ENCODE measurements around the gene ARX.

The ARX gene

GRCh38 chrX:25001808-25002660 lies 13.7 kb downstream of the ARX start:
- no peak for DNase-seq (ENCODE audit: low read depth in 3 of 3, low spot score in 1 of 3)

GRCh38 chrX:24999511-24999910 lies 16.3 kb downstream of the ARX start:
- no peak for DNase-seq (ENCODE audit: low read depth in 3 of 3, low spot score in 1 of 3)

GRCh38 chrX:24996096-24996709 lies 19.6 kb downstream of the ARX start:
- no peak for DNase-seq (ENCODE audit: low read depth in 3 of 3, low spot score in 1 of 3)

- no peak for DNase-seq (ENCODE audit: low read depth in 3 of 3, low spot score in 1 of 3)
These were observed 21.9 kb downstream of the ARX start for GRCh38 chrX:24993879-24994278.

GRCh38 chrX:24990535-24990934 lies 25.2 kb downstream of the ARX start:
- DNase-seq (ENCODE audit: low read depth in 3 of 3, low spot score in 1 of 3) = no peak

- no peak for DNase-seq (ENCODE audit: low read depth in 3 of 3, low spot score in 1 of 3)
These were observed 27.5 kb downstream of the ARX start for GRCh38 chrX:24988314-24988713.

- no peak for DNase-seq (ENCODE audit: low read depth in 3 of 3, low spot score in 1 of 3)
These were observed 28.0 kb downstream of the ARX start for GRCh38 chrX:24987731-24988130.

- DNase-seq (ENCODE audit: low read depth in 3 of 3, low spot score in 1 of 3) = no peak
These were observed 30.6 kb downstream of the ARX start for GRCh38 chrX:24985120-24985519.

GRCh38 chrX:24983931-24984330 lies 31.8 kb downstream of the ARX start:
- DNase-seq (ENCODE audit: low read depth in 3 of 3, low spot score in 1 of 3) = no peak

- no peak for DNase-seq (ENCODE audit: low read depth in 3 of 3, low spot score in 1 of 3)
These were observed 33.3 kb downstream of the ARX start for GRCh38 chrX:24982306-24982965.

GRCh38 chrX:24981030-24981429 lies 34.7 kb downstream of the ARX start:
- no peak for DNase-seq (ENCODE audit: low read depth in 3 of 3, low spot score in 1 of 3)

- no peak for DNase-seq (ENCODE audit: low read depth in 3 of 3, low spot score in 1 of 3)
These were observed 36.7 kb downstream of the ARX start for GRCh38 chrX:24979081-24979480.

- DNase-seq (ENCODE audit: low read depth in 3 of 3, low spot score in 1 of 3) = no peak
These were observed 46.0 kb downstream of the ARX start for GRCh38 chrX:24969812-24970211.

GRCh38 chrX:24965372-24965771 lies 50.4 kb downstream of the ARX start:
- no peak for DNase-seq (ENCODE audit: low read depth in 3 of 3, low spot score in 1 of 3)

- DNase-seq (ENCODE audit: low read depth in 3 of 3, low spot score in 1 of 3) = no peak
These were observed 51.9 kb downstream of the ARX start for GRCh38 chrX:24963823-24964222.

- DNase-seq (ENCODE audit: low read depth in 3 of 3, low spot score in 1 of 3) = no peak
These were observed 54.0 kb downstream of the ARX start for GRCh38 chrX:24961809-24962208.

GRCh38 chrX:24956828-24957227 lies 58.9 kb downstream of the ARX start:
- no peak for DNase-seq (ENCODE audit: low read depth in 3 of 3, low spot score in 1 of 3)

- no peak for DNase-seq (ENCODE audit: low read depth in 3 of 3, low spot score in 1 of 3)
These were observed 60.3 kb downstream of the ARX start for GRCh38 chrX:24955372-24955930.

GRCh38 chrX:24954732-24955131 lies 61.0 kb downstream of the ARX start:
- DNase-seq (ENCODE audit: low read depth in 3 of 3, low spot score in 1 of 3) = no peak
